Activated naive CD8-positive, alpha-beta T cell treated with anti-CD3 and anti-CD28 coated beads, Interleukin-2, amount 10 ng/mL, durations not matched to agents 7 days and 5 days (primary cell): ENCODE measurements around the gene USH2A. TPM values are rescaled to one million over a fixed set of nuclear protein-coding genes. Genes with fewer than 3 reads are reported as not detected.

ENCODE experiments used
- ATAC-seq: fragments of 150-1000 bp; cut with Tn5 transposase; one replicate; pipeline ENCODE4 v1.10.0; 2021; ENCODE audit warnings: low read depth, moderate library complexity
- POLR2A ChIA-PET: fragments of 350-600 bp; sonication (Branson Sonifier 250); formaldehyde crosslinking; loops from one replicate; lab custom pipeline; 2021; ENCODE audit warnings: antibody characterized with exemption; lab: Charles Lee
- DNase-seq: peaks from one replicate; pipeline ENCODE4 v3.0.0; 2021
- H3K27ac Mint-ChIP-seq: one replicate; pipeline ENCODE4 v1.8.0; 2022; ENCODE audit warnings: mild to moderate bottlenecking, mixed read lengths
- H3K27me3 Mint-ChIP-seq: one replicate; pipeline ENCODE4 v1.8.0; 2022; ENCODE audit warnings: mild to moderate bottlenecking, moderate library complexity, mixed read lengths
- H3K36me3 Mint-ChIP-seq: one replicate; pipeline ENCODE4 v1.8.0; 2021; ENCODE audit warnings: mild to moderate bottlenecking, mixed read lengths
- H3K4me1 Mint-ChIP-seq: one replicate; pipeline ENCODE4 v1.8.0; 2021; ENCODE audit warnings: mixed read lengths
- H3K4me3 Mint-ChIP-seq: one replicate; pipeline ENCODE4 v1.8.0; 2022; ENCODE audit warnings: mild to moderate bottlenecking, moderate library complexity, mixed read lengths
- H3K9me3 Mint-ChIP-seq: one replicate; pipeline ENCODE4 v1.8.0; 2021; ENCODE audit warnings: mixed read lengths
- total RNA-seq, 2 experiments: library from RNA; stranded (reverse); gene quantifications; one replicate each; pipeline ENCODE4 v1.2.3, GENCODE V29; 2021

Gene USH2A
- total RNA-seq, 2 experiments from 2014 or later, result not detected

DNA sequence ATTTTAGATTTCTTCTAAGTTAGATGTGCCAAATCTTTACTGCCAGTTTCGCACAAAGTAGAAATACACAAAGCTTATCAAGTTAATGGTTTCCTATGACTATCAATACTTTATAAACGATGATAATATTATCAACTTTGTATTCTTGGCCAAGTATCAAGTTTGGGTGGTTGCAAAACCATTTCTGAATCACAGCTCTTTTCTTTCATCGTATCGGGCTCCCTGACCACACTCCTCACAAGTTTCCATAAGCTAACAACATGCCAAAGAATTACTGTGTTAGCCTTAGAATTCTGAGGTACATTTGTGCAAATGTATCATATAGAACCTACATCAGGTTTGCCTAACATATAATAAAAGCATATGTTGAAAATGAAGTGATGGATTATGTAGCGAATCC, 545.1 kb downstream of the USH2A start:
- no peak overlapping the region for H3K4me3 Mint-ChIP-seq
- H3K27me3 Mint-ChIP-seq, result no peaks in the 10 kb centered on the region
- H3K4me1 Mint-ChIP-seq, result no peaks in the 10 kb centered on the region
- DNase-seq (no peak), ATAC-seq (no peak)
- POLR2A ChIA-PET, result no interaction called here
- H3K27ac Mint-ChIP-seq, result no peak overlapping the region
- peaks cover 1% of the 10 kb centered on the region for H3K9me3 Mint-ChIP-seq
- H3K36me3 Mint-ChIP-seq, result no peaks in the 10 kb centered on the region

GRCh38 chr1:215877452-215877951, 545.7 kb downstream of the USH2A start:
- DNase-seq (no peak), ATAC-seq (no peak)
- peaks cover 1% of the 10 kb centered on the region for H3K9me3 Mint-ChIP-seq
- H3K4me1 Mint-ChIP-seq, result no peaks in the 10 kb centered on the region
- H3K27me3 Mint-ChIP-seq, result no peaks in the 10 kb centered on the region
- no peak overlapping the region for H3K4me3 Mint-ChIP-seq
- POLR2A ChIA-PET, result no interaction called here
- no peak overlapping the region for H3K27ac Mint-ChIP-seq
- H3K36me3 Mint-ChIP-seq, result no peaks in the 10 kb centered on the region

DNA sequence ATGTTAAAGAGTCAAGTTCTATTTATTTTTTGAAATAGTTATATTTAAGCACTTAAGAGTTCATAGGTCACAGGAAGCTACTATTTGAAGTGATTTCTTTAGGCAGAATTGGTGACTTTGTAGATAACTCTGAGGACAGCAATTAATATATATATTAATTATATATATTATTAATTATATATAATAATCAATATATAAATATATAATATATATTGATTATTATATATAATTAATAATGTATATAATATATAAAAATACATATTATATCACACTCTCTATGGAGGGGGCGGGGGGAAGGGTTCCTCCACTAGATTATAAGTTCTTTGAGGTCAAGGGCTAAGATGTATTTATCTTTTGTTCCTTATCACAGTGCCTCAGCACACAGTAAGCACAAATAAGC, 547.5 kb downstream of the USH2A start:
- H3K9me3 Mint-ChIP-seq, result no peaks in the 10 kb centered on the region
- no peak for ATAC-seq
- H3K4me1 Mint-ChIP-seq, result no peaks in the 10 kb centered on the region
- H3K4me3 Mint-ChIP-seq, result no peak overlapping the region
- no peak for DNase-seq
- no peaks in the 10 kb centered on the region for H3K36me3 Mint-ChIP-seq
- no peaks in the 10 kb centered on the region for H3K27me3 Mint-ChIP-seq
- POLR2A ChIA-PET, result no interaction called here
- no peak overlapping the region for H3K27ac Mint-ChIP-seq

DNA sequence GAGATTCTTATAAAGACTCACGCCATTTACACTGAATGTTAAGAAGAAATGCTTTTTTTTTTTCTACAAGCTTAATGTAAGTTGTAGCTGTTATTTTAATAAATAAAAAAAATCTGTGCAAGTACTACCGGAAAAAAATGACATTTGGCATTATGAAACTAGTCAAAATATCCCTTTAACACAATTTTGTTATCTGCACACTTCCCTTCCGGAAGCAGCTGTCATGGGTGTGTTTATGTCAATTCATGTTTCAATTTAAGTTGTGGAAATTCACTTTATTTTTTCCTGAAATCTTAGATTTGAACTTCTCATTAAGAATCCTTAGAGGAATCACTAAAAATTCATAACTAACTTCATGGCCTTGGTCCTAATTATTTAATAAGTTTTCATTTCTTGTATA, 548.0 kb downstream of the USH2A start:
- POLR2A ChIA-PET, result no interaction called here
- no peaks in the 10 kb centered on the region for H3K27me3 Mint-ChIP-seq
- no peak overlapping the region for H3K27ac Mint-ChIP-seq
- no peaks in the 10 kb centered on the region for H3K36me3 Mint-ChIP-seq
- no peaks in the 10 kb centered on the region for H3K9me3 Mint-ChIP-seq
- DNase-seq (no peak), ATAC-seq (no peak)
- no peak overlapping the region for H3K4me3 Mint-ChIP-seq
- H3K4me1 Mint-ChIP-seq, result no peaks in the 10 kb centered on the region

- Mint-ChIP-seq H3K27me3 (no peaks in the 10 kb centered on the region), H3K4me3 (no peak overlapping the region), H3K9me3 (no peaks in the 10 kb centered on the region), H3K27ac (no peak overlapping the region), H3K36me3 (no peaks in the 10 kb centered on the region), H3K4me1 (no peaks in the 10 kb centered on the region)
- ATAC-seq (no peak), DNase-seq (no peak)
- POLR2A ChIA-PET, result no interaction called here
Measured at GRCh38 chr1:215872658-215873057, 550.6 kb downstream of the USH2A start.

DNA sequence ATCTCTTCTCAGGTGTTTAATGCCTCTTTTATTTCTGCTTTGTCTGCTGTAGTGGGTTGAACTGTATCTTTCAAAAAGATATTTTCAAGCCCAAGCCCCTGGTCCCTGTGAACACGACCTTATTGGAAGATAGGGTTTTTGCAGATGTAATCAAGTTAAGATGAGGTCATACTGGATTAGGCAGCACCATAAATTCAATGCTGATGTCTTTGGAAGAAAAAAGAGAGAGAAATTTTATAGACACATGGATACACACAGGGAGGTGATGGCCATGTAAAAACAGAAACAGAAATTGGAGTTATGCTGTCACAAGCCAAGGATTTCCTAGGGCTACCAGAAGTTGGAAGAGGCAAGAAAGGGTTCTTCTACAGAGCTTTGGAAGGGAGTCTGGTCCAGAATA, 554.7 kb downstream of the USH2A start:
- POLR2A ChIA-PET, result no interaction called here
- Mint-ChIP-seq H3K27me3 (no peaks in the 10 kb centered on the region), H3K4me3 (no peak overlapping the region), H3K4me1 (no peaks in the 10 kb centered on the region), H3K27ac (no peak overlapping the region), H3K9me3 (peaks cover 3% of the 10 kb centered on the region), H3K36me3 (no peaks in the 10 kb centered on the region)
- DNase-seq, result no peak
- no peak for ATAC-seq

GRCh38 chr1:215865060-215865459, 558.2 kb downstream of the USH2A start:
- Mint-ChIP-seq H3K36me3 (no peaks in the 10 kb centered on the region), H3K27me3 (no peaks in the 10 kb centered on the region), H3K27ac (no peak overlapping the region), H3K4me1 (no peaks in the 10 kb centered on the region), H3K9me3 (peaks cover 3% of the 10 kb centered on the region), H3K4me3 (no peak overlapping the region)
- POLR2A ChIA-PET, result no interaction called here
- ATAC-seq (no peak), DNase-seq (no peak)

GRCh38 chr1:215863796-215864195, 559.5 kb downstream of the USH2A start:
- no peaks in the 10 kb centered on the region for H3K27me3 Mint-ChIP-seq
- no peaks in the 10 kb centered on the region for H3K4me1 Mint-ChIP-seq
- H3K9me3 Mint-ChIP-seq, result peaks cover 4% of the 10 kb centered on the region
- no peaks in the 10 kb centered on the region for H3K36me3 Mint-ChIP-seq
- no peak overlapping the region for H3K4me3 Mint-ChIP-seq
- POLR2A ChIA-PET, result no interaction called here
- DNase-seq, result no peak
- H3K27ac Mint-ChIP-seq, result no peak overlapping the region
- no peak for ATAC-seq

GRCh38 chr1:215860833-215861232, 562.4 kb downstream of the USH2A start:
- H3K36me3 Mint-ChIP-seq, result no peaks in the 10 kb centered on the region
- no peak for DNase-seq
- peaks cover 13% of the 10 kb centered on the region for H3K9me3 Mint-ChIP-seq
- H3K27me3 Mint-ChIP-seq, result no peaks in the 10 kb centered on the region
- no peaks in the 10 kb centered on the region for H3K4me1 Mint-ChIP-seq
- ATAC-seq, result no peak
- POLR2A ChIA-PET, result no interaction called here
- H3K4me3 Mint-ChIP-seq, result no peak overlapping the region
- H3K27ac Mint-ChIP-seq, result no peak overlapping the region

DNA sequence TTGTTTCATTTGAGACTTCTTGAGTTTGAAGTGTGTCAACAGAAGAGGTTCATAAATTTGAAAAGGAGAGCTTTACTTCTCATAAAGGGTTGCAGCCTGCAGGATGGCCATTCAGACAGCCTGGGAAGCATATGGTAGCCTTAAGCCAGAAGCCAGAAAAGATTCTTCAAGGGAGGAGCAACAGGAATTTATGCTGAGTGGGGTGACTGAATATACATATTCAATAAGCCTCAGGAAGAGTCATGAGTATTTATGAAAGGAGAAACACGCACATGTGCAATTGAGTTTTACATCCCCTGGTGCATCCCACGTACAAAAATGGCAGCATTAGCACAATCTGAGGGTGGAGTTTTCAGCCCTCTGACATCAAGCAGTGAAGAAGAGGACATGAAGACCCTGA, 565.9 kb downstream of the USH2A start:
- POLR2A ChIA-PET, result no interaction called here
- no peaks in the 10 kb centered on the region for H3K4me1 Mint-ChIP-seq
- no peak for DNase-seq
- H3K36me3 Mint-ChIP-seq, result no peaks in the 10 kb centered on the region
- H3K27me3 Mint-ChIP-seq, result no peaks in the 10 kb centered on the region
- no peak for ATAC-seq
- H3K4me3 Mint-ChIP-seq, result no peak overlapping the region
- no peak overlapping the region for H3K27ac Mint-ChIP-seq
- peaks cover 13% of the 10 kb centered on the region for H3K9me3 Mint-ChIP-seq

DNA sequence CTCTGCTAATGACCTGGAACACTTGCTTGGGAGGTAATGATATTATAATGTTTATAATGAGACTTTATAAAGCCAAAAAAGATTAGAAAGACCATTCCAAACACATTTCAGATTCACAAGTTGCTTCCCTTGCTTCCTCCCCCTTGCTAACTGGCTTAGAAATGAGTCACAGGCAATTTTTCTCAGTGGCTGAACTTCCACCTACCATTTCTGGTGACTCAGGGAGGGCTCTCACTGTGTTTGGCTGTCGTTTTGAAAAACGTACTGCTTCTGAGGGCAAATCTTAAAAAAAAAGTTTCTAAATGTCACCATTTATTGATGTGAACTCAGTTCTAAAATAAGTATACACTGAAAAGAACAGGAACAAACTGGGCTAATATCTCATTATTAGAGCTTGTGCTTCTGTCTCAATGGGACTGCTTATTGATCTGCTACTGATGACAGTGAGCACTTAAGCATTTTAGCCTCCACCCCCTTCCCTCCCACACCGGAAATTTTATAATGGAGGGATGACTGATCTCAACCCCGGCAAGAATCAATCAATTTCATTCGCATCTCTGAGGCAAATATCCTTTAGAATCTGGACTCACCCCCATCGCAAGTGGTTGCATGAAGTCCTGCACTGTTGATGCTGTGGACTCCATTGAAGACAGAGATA, 577.9 kb downstream of the USH2A start:
- DNase-seq (no peak), ATAC-seq (no peak)
- Mint-ChIP-seq H3K4me3 (no peak overlapping the region), H3K27me3 (no peaks in the 10 kb centered on the region), H3K36me3 (no peaks in the 10 kb centered on the region), H3K9me3 (peaks cover 2% of the 10 kb centered on the region), H3K4me1 (no peaks in the 10 kb centered on the region), H3K27ac (no peak overlapping the region)
- POLR2A ChIA-PET, result no interaction called here

- POLR2A ChIA-PET, result no interaction called here
- Mint-ChIP-seq H3K27me3 (no peaks in the 10 kb centered on the region), H3K27ac (no peak overlapping the region), H3K36me3 (no peaks in the 10 kb centered on the region), H3K4me1 (no peaks in the 10 kb centered on the region), H3K4me3 (no peak overlapping the region), H3K9me3 (peaks cover 2% of the 10 kb centered on the region)
- ATAC-seq (no peak), DNase-seq (no peak)
Measured at GRCh38 chr1:215844777-215845176, 578.5 kb downstream of the USH2A start.

GRCh38 chr1:215844266-215844665, 579.0 kb downstream of the USH2A start:
- Mint-ChIP-seq H3K4me3 (no peak overlapping the region), H3K36me3 (no peaks in the 10 kb centered on the region), H3K9me3 (peaks cover 2% of the 10 kb centered on the region), H3K27ac (no peak overlapping the region), H3K4me1 (no peaks in the 10 kb centered on the region), H3K27me3 (no peaks in the 10 kb centered on the region)
- POLR2A ChIA-PET, result no interaction called here
- DNase-seq (no peak), ATAC-seq (no peak)

GRCh38 chr1:215842905-215843304, 580.3 kb downstream of the USH2A start:
- POLR2A ChIA-PET, result no interaction called here
- no peaks in the 10 kb centered on the region for H3K27me3 Mint-ChIP-seq
- no peak for ATAC-seq

More at GRCh38 chr1:215842905-215843304, 580.3 kb downstream of the USH2A start:
- no peaks in the 10 kb centered on the region for H3K4me1 Mint-ChIP-seq
- H3K4me3 Mint-ChIP-seq, result no peak overlapping the region
- no peak for DNase-seq
- H3K27ac Mint-ChIP-seq, result no peak overlapping the region
- H3K9me3 Mint-ChIP-seq, result peaks cover 2% of the 10 kb centered on the region
- H3K36me3 Mint-ChIP-seq, result no peaks in the 10 kb centered on the region
